K562 (cell line): ENCODE data around the gene ZDHHC14. TPM values are rescaled to one million over a fixed set of nuclear protein-coding genes. Genes with fewer than 3 reads are reported as not detected.

Source experiments
- ATAC-seq: fragments of 200-7000 bp; cut with Tn5 transposase; 3 replicates; pipeline ENCODE4 v1.9.1; 2020; ENCODE audit warnings: moderate library complexity
- BruUV-seq: library from RNA; stranded (reverse); fragments of 400-500 nt; replicated peaks from 2 replicates; lab custom pipeline; 2021; lab: Mats Ljungman, UMichigan
- CTCF ChIA-PET: fragments of 300-600 bp; formaldehyde crosslinking; extraction: SDS; loops from one replicate; lab custom pipeline; 2021; ENCODE audit warnings: low intra/inter-chr PET ratio; lab: Yijun Ruan, JAX
- POLR2A ChIA-PET: fragments of 300-600, 350-650 bp; sonication (Branson Sonifier 250); formaldehyde crosslinking; extraction: SDS; loops from one replicate; lab custom pipeline; 2021; ENCODE audit warnings: antibody characterized with exemption, inconsistent platforms; lab: Yijun Ruan, JAX
- DNase-seq, 4 experiments: peaks; one replicate each; pipeline versions ENCODE4 v3.0.0 to v3.0.0-alpha.2; 2011 to 2018; ENCODE audit warnings: low spot score in 3 of 4, mixed read lengths in 3 of 4; ENCODE audit errors: extremely low read depth in 1 of 4
- FAIRE-seq: peaks from 2 replicates; lab custom pipeline; 2011; peaks lifted over from hg19 to GRCh38; lab: Jason Lieb, UNC
- H2AFZ ChIP-seq: 2 replicates; pipeline ENCODE4 v1.6.0; 2011; ENCODE audit warnings: low read depth, low read length, control low read depth, inconsistent platforms
- H3K27ac ChIP-seq: fragments of 200-600 bp; 3 replicates; pipeline ENCODE4 v1.8.0; 2011; ENCODE audit warnings: low read depth, mild to moderate bottlenecking, control low read depth, inconsistent platforms, low read length, moderate library complexity, mixed read lengths; ENCODE audit errors: extremely low read depth
- H3K27me3 ChIP-seq, 2 experiments: fragments of 300-600 bp in 1 of 2; 2 replicates in 1 of 2; 3 replicates in 1 of 2; pipeline versions ENCODE4 v1.6.0 to v1.8.0; 2011; ENCODE audit warnings: inconsistent platforms in 2 of 2, low read length in 2 of 2, mild to moderate bottlenecking in 1 of 2, mixed read lengths in 1 of 2, moderate library complexity in 1 of 2; ENCODE audit not compliant: control insufficient read depth in 2 of 2, insufficient read depth in 2 of 2
- H3K36me3 ChIP-seq: fragments of 300-600 bp; 3 replicates; pipeline ENCODE4 v1.8.0; 2011; ENCODE audit warnings: mild to moderate bottlenecking, low read length, inconsistent platforms; ENCODE audit not compliant: control insufficient read depth, insufficient read depth
- H3K4me1 ChIP-seq, 2 experiments: fragments of 200-600 bp in 1 of 2; replicated peaks in 1 of 2; 2 replicates in 1 of 2; 3 replicates in 1 of 2; pipeline versions ENCODE4 v1.5.1 to v1.8.0; 2011; ENCODE audit warnings: inconsistent platforms in 2 of 2, low read length in 2 of 2, mild to moderate bottlenecking in 1 of 2, mixed read lengths in 1 of 2, moderate library complexity in 1 of 2; ENCODE audit not compliant: control insufficient read depth in 2 of 2, insufficient read depth in 2 of 2
- H3K4me2 ChIP-seq: 2 replicates; pipeline ENCODE4 v1.6.1; 2011; ENCODE audit warnings: low read length, control low read depth, inconsistent platforms, mixed read lengths; ENCODE audit not compliant: insufficient read depth
- H3K4me3 ChIP-seq: fragments of 200-600 bp; sonication (generic), shearing (Covaris generic); 2 replicates; pipeline ENCODE4 v1.5.1; 2016; ENCODE audit warnings: control low read depth, inconsistent platforms
- H3K79me2 ChIP-seq: fragments of 200-600 bp; 3 replicates; pipeline ENCODE4 v1.8.0; 2011; ENCODE audit warnings: low read length, inconsistent platforms; ENCODE audit not compliant: control insufficient read depth, insufficient read depth
- H3K9ac ChIP-seq, 2 experiments: 2 replicates each; pipeline versions ENCODE4 v1.6.0 to v1.6.1; 2011; ENCODE audit warnings: low read depth in 2 of 2, low read length in 2 of 2, control low read depth in 1 of 2, inconsistent platforms in 1 of 2, mild to moderate bottlenecking in 1 of 2, mixed read lengths in 1 of 2; ENCODE audit not compliant: insufficient read depth in 1 of 2
- H3K9me1 ChIP-seq: one replicate; pipeline ENCODE4 v1.6.0; 2011; ENCODE audit warnings: inconsistent platforms, mild to moderate bottlenecking, low read length, moderate library complexity; ENCODE audit not compliant: control insufficient read depth, insufficient read depth
- H3K9me3 ChIP-seq: replicated peaks from 2 replicates; pipeline ENCODE4 v1.5.1; 2011; ENCODE audit warnings: low read depth, low read length, inconsistent platforms; ENCODE audit not compliant: control insufficient read depth, insufficient read depth
- H4K20me1 ChIP-seq: replicated peaks from 2 replicates; pipeline ENCODE4 v1.6.1; 2011; ENCODE audit warnings: low read length, inconsistent platforms, mixed read lengths; ENCODE audit not compliant: control insufficient read depth, insufficient read depth
- CCAR2 ChIP-seq: fragments of 200-400 bp; formaldehyde crosslinking; IDR thresholded peaks from 2 replicates; pipeline ENCODE4 v1.6.1; 2017; ENCODE audit warnings: mild to moderate bottlenecking, low read depth, low read length
- ZFX ChIP-seq: sonication (generic); formaldehyde crosslinking; IDR thresholded peaks from 2 replicates; pipeline ENCODE4 v1.8.0; 2022; ENCODE audit warnings: mild to moderate bottlenecking, missing genetic modification reagents, moderate library complexity
- ZNF589 ChIP-seq: fragments of 200-800 bp; sonication (Bioruptor generic); IDR thresholded peaks from 2 replicates; pipeline ENCODE4 v1.6.1; 2016; ENCODE audit warnings: low read depth, missing genetic modification characterization, missing compliant biosample characterization
- WGBS: fragments of 100-300 bp; shearing (Covaris generic); methylation state at CpG from one replicate; pipeline ENCODE4 v1.1.6; 2016; ENCODE audit warnings: low coverage, mixed read lengths; ENCODE audit not compliant: insufficient coverage; ENCODE audit errors: missing lambda C conversion rate; 5-methylcytosine and 5-hydroxymethylcytosine counted together
- in situ Hi-C: fragments of 300-500 bp; cut with MboI; formaldehyde crosslinking; loops from 4 replicates; pipeline ENCODE4 v1.15.0; 2018; ENCODE audit warnings: inconsistent platforms, mixed read lengths
- intact Hi-C: fragments of 100-400 bp; cut with micrococcal nuclease; formaldehyde crosslinking; loops from 2 replicates; pipeline ENCODE4 v1.14.2; 2022
- polyA plus RNA-seq, 8 experiments: library from polyadenylated mRNA; depleted of rRNA in 4 of 8; stranded (reverse) in 5 of 8; unstranded in 3 of 8; fragments of >200 nt; fragmentation: Nextera tagmentation in 2 of 8; fragmentation: Illumina TruSeq in 1 of 8; extraction: Ambion mirVana in 2 of 8; extraction: Trizol in 1 of 8; gene quantifications; 2 replicates each; pipeline versions ENCODE4 v1.2.1 to v1.2.3, GENCODE V29; 2011 to 2014; ENCODE audit warnings: inconsistent platforms in 1 of 8, missing spikeins in 1 of 8
- total RNA-seq, 7 experiments: library from RNA; depleted of rRNA in 6 of 7; stranded (reverse); fragments of >200 nt in 6 of 7; fragmentation: Illumina TruSeq in 2 of 7; extraction: Trizol in 2 of 7; gene quantifications; 2 replicates each; pipeline versions ENCODE4 v1.2.1 to v1.2.3, GENCODE V29; 2011 to 2021; ENCODE audit warnings: low replicate concordance in 1 of 7
- TF ChIP-seq, protein P1 (sequence below): sonication (generic); formaldehyde crosslinking; IDR thresholded peaks from 2 replicates; pipeline ENCODE4 v1.9.0; 2022; ENCODE audit warnings: mild to moderate bottlenecking, missing genetic modification reagents

ZDHHC14 gene
- total and polyA plus RNA-seq, 9 of the 15 experiments (the other 6 are each of a cell fraction or from before 2014, with no cell fraction given), result 0.92 to 23.1 (median 13.8) TPM

DNA sequence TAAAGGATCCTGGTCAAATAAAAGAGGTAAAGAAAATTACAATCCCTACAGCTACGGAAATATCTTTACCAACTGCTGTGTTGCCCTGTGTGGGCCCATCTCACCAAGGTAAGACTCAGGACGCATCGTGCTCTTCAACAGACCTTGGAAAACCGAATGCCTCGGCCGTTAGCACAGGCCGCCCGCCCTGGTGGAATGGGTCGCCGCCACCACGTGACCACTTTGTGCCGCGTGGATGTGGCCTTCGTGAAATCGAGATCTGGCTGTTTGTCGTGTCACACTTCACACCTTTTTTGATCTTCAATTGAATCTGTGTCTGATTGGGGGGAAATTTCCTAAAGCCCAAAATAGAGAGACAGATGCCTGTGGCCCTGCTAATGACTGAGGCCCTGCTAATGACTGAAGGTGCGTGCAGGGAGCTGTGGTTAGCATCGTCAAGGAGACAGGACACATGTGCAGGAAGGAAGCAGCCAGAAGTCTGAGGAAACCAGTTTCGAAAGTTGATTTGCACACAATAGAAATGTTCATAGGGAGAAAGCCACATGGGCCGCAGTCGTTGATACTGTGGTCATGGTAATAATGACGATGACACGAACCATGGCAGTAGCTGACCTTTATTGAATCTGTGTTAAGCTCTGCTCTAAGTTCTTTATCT is 266.4 kb downstream of the ZDHHC14 start:
- no peaks in the 10 kb centered on the region for H3K9me1 ChIP-seq
- ATAC-seq (no peak), DNase-seq (no peak), FAIRE-seq (no peak)
- ChIA-PET POLR2A (interaction anchor here (0.6 to 1.2 kb wide), 3 partner anchors 8 to 25 kb away, joined by 3 to 4 read pairs (median 3); no protein-coding TSS in a partner anchor), CTCF (no interaction called here)
- 92% methylated on average over 23 of the region's 23 CpGs for WGBS
- intact Hi-C loops, result no loop called here
- H3K36me3 ChIP-seq, result peaks cover 7% of the 10 kb centered on the region; the same call in 2 of the 3 replicates
- 0 out of 4 replicates have a peak overlapping the region, but pooled peaks of 1 of the 2 experiments have one; percentile 18 for H3K9ac ChIP-seq
- in situ Hi-C loops, result no loop called here
- H3K4me3 ChIP-seq, result no peak overlapping the region
- H3K27me3 ChIP-seq, result no peaks in the 10 kb centered on the region
- no TSS peak for BruUV-seq
- no peaks in the 10 kb centered on the region for H4K20me1 ChIP-seq
- no peaks in the 10 kb centered on the region for H3K9me3 ChIP-seq
- no peaks in the 10 kb centered on the region for H3K4me1 ChIP-seq
- no peak overlapping the region for H3K27ac ChIP-seq
- no peaks in the 10 kb centered on the region for H3K79me2 ChIP-seq
- H2AFZ ChIP-seq, result no peak overlapping the region
- no peak overlapping the region for H3K4me2 ChIP-seq
- TF ChIP-seq ZNF589 (CRISPR knock-in tag) (no peak), ZFX (CRISPR knock-in tag) (0 out of 2 replicates have a peak, but pooled peaks have one; percentile 13), CCAR2 (no peak)
- TF ChIP-seq, protein P1, sequence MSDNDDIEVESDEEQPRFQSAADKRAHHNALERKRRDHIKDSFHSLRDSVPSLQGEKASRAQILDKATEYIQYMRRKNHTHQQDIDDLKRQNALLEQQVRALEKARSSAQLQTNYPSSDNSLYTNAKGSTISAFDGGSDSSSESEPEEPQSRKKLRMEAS (CRISPR knock-in tag), result 0 out of 2 replicates have a peak, but pooled peaks have one; percentile 27
